ENCODE results near the gene PCDHGC4.

PCDHGC4 gene

GRCh38 chr5:141490771-141491170 is 5.9 kb downstream of the PCDHGC4 start:
- DNase-seq: no peak

- DNase-seq: no peak
These were observed 6.7 kb downstream of the PCDHGC4 start for GRCh38 chr5:141491323-141492167.

- DNase-seq: peak; percentile 48
These were observed 7.5 kb downstream of the PCDHGC4 start for GRCh38 chr5:141492168-141492885.

GRCh38 chr5:141493500-141494422 is 8.9 kb downstream of the PCDHGC4 start:
- no peak for DNase-seq

- no peak for DNase-seq
These were observed 10.1 kb downstream of the PCDHGC4 start for GRCh38 chr5:141494761-141495452.

- DNase-seq: no peak
These were observed 10.6 kb downstream of the PCDHGC4 start for GRCh38 chr5:141495453-141495811.

GRCh38 chr5:141496038-141496437 is 11.2 kb downstream of the PCDHGC4 start:
- DNase-seq: no peak

- no peak for DNase-seq
These were observed 16.9 kb downstream of the PCDHGC4 start for GRCh38 chr5:141501761-141502160.

- no peak for DNase-seq
These were observed 18.9 kb downstream of the PCDHGC4 start for GRCh38 chr5:141503681-141504080.

- DNase-seq: no peak
These were observed 19.4 kb downstream of the PCDHGC4 start for GRCh38 chr5:141504216-141504615.

GRCh38 chr5:141506381-141507155 is 21.7 kb downstream of the PCDHGC4 start:
- DNase-seq: no peak

- DNase-seq: no peak
These were observed 22.7 kb downstream of the PCDHGC4 start for GRCh38 chr5:141507387-141508091.

- DNase-seq: no peak
These were observed 23.6 kb downstream of the PCDHGC4 start for GRCh38 chr5:141508440-141508797.

GRCh38 chr5:141508798-141509611 is 24.2 kb downstream of the PCDHGC4 start:
- no peak for DNase-seq

GRCh38 chr5:141510160-141510559 is 25.3 kb downstream of the PCDHGC4 start:
- no peak for DNase-seq

- DNase-seq: no peak
These were observed 26.2 kb downstream of the PCDHGC4 start for GRCh38 chr5:141510850-141511601.

GRCh38 chr5:141511771-141512325 is 27.0 kb downstream of the PCDHGC4 start:
- DNase-seq: no peak

GRCh38 chr5:141512390-141512910 is 27.6 kb downstream of the PCDHGC4 start:
- DNase-seq: peak; percentile 82

Data from activated naive CD4-positive, alpha-beta T cell treated with anti-CD3 and anti-CD28 coated beads, Interleukin-2, amount 50 U/mL, for 16 hours (primary cell).